HCT116 (cell line): ENCODE data around the gene SETD2. TPM values are rescaled to one million over a fixed set of nuclear protein-coding genes. Genes with fewer than 3 reads are reported as not detected.

Source experiments
- ATAC-seq: fragments of 200-7000 bp; cut with Tn5 transposase; 2 replicates; pipeline ENCODE4 v1.9.1; 2020; ENCODE audit warnings: mild to moderate bottlenecking, moderate library complexity
- BruUV-seq: library from RNA; stranded (reverse); fragments of 400-500 nt; replicated peaks from 2 replicates; lab custom pipeline; 2021; lab: Mats Ljungman, UMichigan
- CTCF ChIA-PET: fragments of 300-600 bp; sonication (Branson Sonifier 250); formaldehyde crosslinking; loops from one replicate; lab custom pipeline; 2021; ENCODE audit warnings: antibody characterized with exemption; lab: Charles Lee
- POLR2A ChIA-PET: fragments of 300-600, 350-600 bp; sonication (Branson Sonifier 250); formaldehyde crosslinking; loops from one replicate; lab custom pipeline; 2021; ENCODE audit warnings: antibody characterized with exemption; lab: Charles Lee
- RAD21 ChIA-PET, 2 experiments: fragments of 300-600 bp; sonication (Branson Sonifier 250); formaldehyde crosslinking; loops; one replicate each; lab custom pipeline; 2023; ENCODE audit warnings: low total read pairs in 2 of 2; ENCODE audit not compliant: uncharacterized antibody in 2 of 2, unreplicated experiment in 2 of 2, low non-redundant PET in 1 of 2; lab: Charles Lee
- DNase-seq: peaks from one replicate; pipeline ENCODE4 v3.0.0-alpha.2; 2010; ENCODE audit warnings: low read depth, low spot score
- H2AFZ ChIP-seq: fragments of 200-600 bp; shearing (Covaris generic), sonication (generic); 2 replicates; pipeline ENCODE4 v1.6.1; 2017; ENCODE audit warnings: low read depth, mixed run types, mixed read lengths, antibody characterized with exemption, low read length; ENCODE audit not compliant: poor library complexity, severe bottlenecking
- H3K27ac ChIP-seq: 2 replicates; pipeline ENCODE4 v1.5.1; 2012; ENCODE audit warnings: low read depth, low read length
- H3K27me3 ChIP-seq: fragments of 200-600 bp; sonication (generic); 2 replicates; pipeline ENCODE4 v1.6.1; 2016; ENCODE audit warnings: mixed run types, low read length, mixed read lengths; ENCODE audit not compliant: insufficient read depth
- H3K36me3 ChIP-seq, 2 experiments: fragments of 200-500 bp in 1 of 2; fragments of 200-600 bp in 1 of 2; sonication (Bioruptor generic) in 1 of 2; sonication (generic) in 1 of 2; 2 replicates each; pipeline versions ENCODE4 v1.5.1 to v1.6.1; 2014 to 2016; ENCODE audit warnings: low read length in 2 of 2, inconsistent platforms in 1 of 2, mixed read lengths in 1 of 2, mixed run types in 1 of 2; ENCODE audit not compliant: insufficient read depth in 2 of 2, control insufficient read depth in 1 of 2
- H3K4me1 ChIP-seq, 2 experiments: fragments of 200-600 bp in 1 of 2; sonication (generic) in 1 of 2; 2 replicates each; pipeline versions ENCODE4 v1.5.1 to v1.6.1; 2012 to 2017; ENCODE audit warnings: low read length in 2 of 2, inconsistent platforms in 1 of 2, mild to moderate bottlenecking in 1 of 2, mixed read lengths in 1 of 2, mixed run types in 1 of 2, moderate library complexity in 1 of 2; ENCODE audit not compliant: insufficient read depth in 2 of 2, control insufficient read depth in 1 of 2
- H3K4me2 ChIP-seq: fragments of 200-600 bp; sonication (generic); 2 replicates; pipeline ENCODE4 v1.6.1; 2017; ENCODE audit warnings: mixed run types, low read length, mixed read lengths
- H3K4me3 ChIP-seq, 2 experiments: fragments of 200-600 bp in 1 of 2; sonication (generic) in 1 of 2; replicated peaks in 1 of 2; 2 replicates each; pipeline ENCODE4 v1.5.1; 2011 to 2016; ENCODE audit warnings: low read length in 2 of 2, control low read depth in 1 of 2, low read depth in 1 of 2, mild to moderate bottlenecking in 1 of 2, mixed read lengths in 1 of 2, mixed run types in 1 of 2
- H3K79me2 ChIP-seq: fragments of 200-600 bp; sonication (generic); 2 replicates; pipeline ENCODE4 v1.6.1; 2017; ENCODE audit warnings: mild to moderate bottlenecking, mixed run types, low read length, moderate library complexity, mixed read lengths; ENCODE audit not compliant: insufficient read depth
- H3K9ac ChIP-seq: fragments of 200-600 bp; sonication (generic); 2 replicates; pipeline ENCODE4 v1.6.1; 2016; ENCODE audit warnings: low read length, mixed read lengths
- H3K9me2 ChIP-seq: fragments of 200-600 bp; sonication (generic), shearing (Covaris generic); 2 replicates; pipeline ENCODE4 v1.6.1; 2017; ENCODE audit warnings: mixed run types, mild to moderate bottlenecking, moderate library complexity; ENCODE audit not compliant: insufficient read depth
- H3K9me3 ChIP-seq, 2 experiments: fragments of 200-500 bp in 1 of 2; fragments of 200-600 bp in 1 of 2; sonication (Bioruptor generic) in 1 of 2; sonication (generic) in 1 of 2; 2 replicates each; pipeline ENCODE4 v1.6.1; 2014 to 2017; ENCODE audit warnings: low read length in 2 of 2, mixed read lengths in 2 of 2, inconsistent platforms in 1 of 2, low read depth in 1 of 2, mild to moderate bottlenecking in 1 of 2, mixed run types in 1 of 2, moderate library complexity in 1 of 2; ENCODE audit not compliant: control insufficient read depth in 1 of 2, insufficient read depth in 1 of 2
- H4K20me1 ChIP-seq: fragments of 200-600 bp; sonication (generic), shearing (Covaris generic); 2 replicates; pipeline ENCODE4 v1.6.1; 2017; ENCODE audit warnings: mixed run types, mild to moderate bottlenecking, moderate library complexity; ENCODE audit not compliant: insufficient read depth
- CEBPB ChIP-seq: IDR thresholded peaks from 2 replicates; pipeline ENCODE4 v1.6.1; 2012; ENCODE audit warnings: low read depth
- CTCF ChIP-seq, 3 experiments: fragments of 200-600 bp in 1 of 3; sonication (generic) in 1 of 3; IDR thresholded peaks in 2 of 3; conservative IDR thresholded peaks in 1 of 3; 2 replicates each; pipeline ENCODE4 v1.5.1; 2012 to 2017; ENCODE audit warnings: low read depth in 2 of 3, low read length in 2 of 3, antibody characterized with exemption in 1 of 3, borderline replicate concordance in 1 of 3, control low read depth in 1 of 3, mild to moderate bottlenecking in 1 of 3, mixed read lengths in 1 of 3, mixed run types in 1 of 3, moderate library complexity in 1 of 3; ENCODE audit not compliant: insufficient read depth in 1 of 3
- EGR1 ChIP-seq: IDR thresholded peaks from 2 replicates; pipeline ENCODE4 v1.6.1; 2012; ENCODE audit warnings: low read depth
- ELF1 ChIP-seq: IDR thresholded peaks from 2 replicates; pipeline ENCODE4 v1.6.1; 2012; ENCODE audit warnings: low read depth, borderline replicate concordance
- EZH2 ChIP-seq: fragments of 200-600 bp; sonication (generic); IDR thresholded peaks from 2 replicates; pipeline ENCODE4 v1.6.1; 2017; ENCODE audit warnings: antibody characterized with exemption, mixed run types
- EZH2phosphoT487 ChIP-seq: fragments of 200-600 bp; IDR thresholded peaks from 2 replicates; pipeline ENCODE4 v1.6.1; 2018; ENCODE audit warnings: antibody characterized with exemption, borderline replicate concordance
- MAX ChIP-seq: IDR thresholded peaks from 2 replicates; pipeline ENCODE4 v1.6.1; 2012
- POLR2A ChIP-seq: IDR thresholded peaks from 2 replicates; pipeline ENCODE4 v1.7.0; 2011; ENCODE audit warnings: borderline replicate concordance; ENCODE audit not compliant: insufficient read depth, insufficient read length; ENCODE audit errors: extremely low read depth
- RAD21 ChIP-seq: IDR thresholded peaks from 2 replicates; pipeline ENCODE4 v1.6.1; 2012; ENCODE audit warnings: low read depth, mild to moderate bottlenecking
- SP1 ChIP-seq: IDR thresholded peaks from 2 replicates; pipeline ENCODE4 v1.6.1; 2012; ENCODE audit warnings: low read depth
- SRF ChIP-seq: IDR thresholded peaks from 2 replicates; pipeline ENCODE4 v1.6.1; 2012; ENCODE audit warnings: low read depth
- YY1 ChIP-seq: IDR thresholded peaks from 2 replicates; pipeline ENCODE4 v1.6.1; 2011; ENCODE audit warnings: low read length, low read depth, moderate library complexity, mild to moderate bottlenecking; ENCODE audit not compliant: insufficient replicate concordance; ENCODE audit errors: extremely low read depth
- ZBTB33 ChIP-seq: IDR thresholded peaks from 2 replicates; pipeline ENCODE4 v1.6.1; 2011; ENCODE audit warnings: mild to moderate bottlenecking, low read length, moderate library complexity; ENCODE audit not compliant: insufficient replicate concordance; ENCODE audit errors: extremely low read depth
- ZNF274 ChIP-seq: fragments of 200-500 bp; sonication (Bioruptor generic); IDR thresholded peaks from 2 replicates; pipeline ENCODE4 v1.6.1; 2014; ENCODE audit warnings: mild to moderate bottlenecking, low read depth, low read length, inconsistent platforms
- intact Hi-C: fragments of 100-400 bp; cut with micrococcal nuclease; formaldehyde crosslinking; loops from 2 replicates; pipeline ENCODE4 v1.10.0; 2022
- total RNA-seq: library from RNA; stranded (reverse); gene quantifications from one replicate; pipeline ENCODE4 v1.2.1, GENCODE V29; 2021; ENCODE audit not compliant: unreplicated experiment

SETD2 gene
- total RNA-seq, 1 experiment from 2014 or later, result 33.0 TPM

GRCh38 chr3:47003461-47004368 lies 160.2 kb downstream of the SETD2 start:
- BruUV-seq, result no TSS peak
- Histone ChIP-seq H3K36me3 (peaks cover 5 to 24% of the 10 kb centered on the region in 2 experiments; a peak in 3 of 4 replicates), H3K4me2 (no peak overlapping the region), H4K20me1 (no peaks in the 10 kb centered on the region), H3K4me1 (peaks cover 0 to 8% of the 10 kb centered on the region in 2 experiments; a peak in 1 of 4 replicates), H3K79me2 (no peaks in the 10 kb centered on the region), H3K9me3 (no peaks in the 10 kb centered on the region), H3K27me3 (no peaks in the 10 kb centered on the region), H3K4me3 (no peak overlapping the region), H3K9me2 (no peaks in the 10 kb centered on the region), H3K27ac (no peak overlapping the region), H2AFZ (no peak overlapping the region), H3K9ac (no peak overlapping the region)
- ChIA-PET CTCF (interaction anchor here (2.3 kb wide), 1 partner anchor 320 kb away, joined by 9 read pairs; no protein-coding TSS in a partner anchor), POLR2A (no interaction called here), RAD21 (no interaction called here)
- no peak for DNase-seq
- ATAC-seq, result no peak
- TF ChIP-seq EZH2phosphoT487, result no peak
- TF ChIP-seq RAD21, result no peak
- TF ChIP-seq EZH2, result no peak
- no peak for TF ChIP-seq EGR1
- no peak for TF ChIP-seq YY1
- no peak for TF ChIP-seq ZBTB33
- no peak for TF ChIP-seq CEBPB
- TF ChIP-seq CTCF (IDR thresholded peaks at IDR 0.05 in 2 of 3, conservative IDR thresholded peaks at IDR 0.05 in 1 of 3; ENCODE audit: borderline replicate concordance in 1 of 3, insufficient read depth in 1 of 3, low read depth in 2 of 3, low read length in 2 of 3), result no peak
- TF ChIP-seq SRF, result no peak
- TF ChIP-seq POLR2A, result no peak
- TF ChIP-seq ELF1, result no peak
- TF ChIP-seq SP1, result no peak
- no peak for TF ChIP-seq MAX
- TF ChIP-seq ZNF274, result no peak
- intact Hi-C loops, result no loop called here
